ENCODE data around the gene NPY4R2.
"Not testable (repeated sequence)": the region's sequence is repeated elsewhere in the genome, so short reads cannot be mapped to it uniquely, and the experiment has no call there.

NPY4R2 gene

GRCh38 chr10:47943328-47943727 is 24.9 kb downstream of the NPY4R2 start:
- not testable (repeated sequence) for H3K4me1 ChIP-seq, H3K36me3 ChIP-seq, H3K27me3 ChIP-seq, H4K20me1 ChIP-seq, H3K4me3 ChIP-seq, H3K4me2 ChIP-seq, H3K9ac ChIP-seq, H3K27ac ChIP-seq
- peaks cover 0 to 16% (median 0%) of the 10 kb centered on the region in 11 experiments; a peak in 5 of 22 replicates for H3K9me3 ChIP-seq (replicated peaks in 1 of 11)

- not testable (repeated sequence) for H3K4me2 ChIP-seq
These were observed 29.0 kb downstream of the NPY4R2 start for GRCh38 chr10:47947424-47947823.

GRCh38 chr10:47957158-47957557 is 38.7 kb downstream of the NPY4R2 start:
- H3K9me3 ChIP-seq (replicated peaks in 1 of 11); H4K20me1 ChIP-seq; H3K4me3 ChIP-seq; H3K4me1 ChIP-seq; H3K36me3 ChIP-seq; H3K27me3 ChIP-seq; H3K4me2 ChIP-seq; H3K9ac ChIP-seq; H3K27ac ChIP-seq: not testable (repeated sequence)

More at GRCh38 chr10:47947424-47947823, 29.0 kb downstream of the NPY4R2 start:
- not testable (repeated sequence) for H3K4me1 ChIP-seq, H3K4me3 ChIP-seq, H3K36me3 ChIP-seq, H3K9ac ChIP-seq, H3K27me3 ChIP-seq, H4K20me1 ChIP-seq
- H3K27ac ChIP-seq: peak overlapping the region in 1 of 11 experiments; percentile 32; a peak in 2 of 22 replicates
- H3K9me3 ChIP-seq (replicated peaks in 1 of 11): peaks cover 0 to 16% (median 0%) of the 10 kb centered on the region in 11 experiments; a peak in 5 of 22 replicates

- not testable (repeated sequence) for H3K4me3 ChIP-seq; H3K9ac ChIP-seq; H3K27me3 ChIP-seq; H3K4me1 ChIP-seq; H3K4me2 ChIP-seq; H4K20me1 ChIP-seq; H3K36me3 ChIP-seq; H3K9me3 ChIP-seq (replicated peaks in 1 of 11); H3K27ac ChIP-seq
These were observed 41.2 kb downstream of the NPY4R2 start for GRCh38 chr10:47959677-47960076.

GRCh38 chr10:47960699-47961098 is 42.2 kb downstream of the NPY4R2 start:
- not testable (repeated sequence) for H3K36me3 ChIP-seq; H3K4me1 ChIP-seq; H3K27ac ChIP-seq; H4K20me1 ChIP-seq; H3K9ac ChIP-seq; H3K27me3 ChIP-seq; H3K4me2 ChIP-seq; H3K9me3 ChIP-seq (replicated peaks in 1 of 11); H3K4me3 ChIP-seq

GRCh38 chr10:47962785-47963184 is 44.3 kb downstream of the NPY4R2 start:
- not testable (repeated sequence) for H3K36me3 ChIP-seq; H3K27ac ChIP-seq; H3K9me3 ChIP-seq (replicated peaks in 1 of 11); H3K4me1 ChIP-seq; H3K27me3 ChIP-seq; H3K9ac ChIP-seq; H4K20me1 ChIP-seq; H3K4me2 ChIP-seq; H3K4me3 ChIP-seq

- H3K36me3 ChIP-seq, H4K20me1 ChIP-seq: not testable (repeated sequence)
These were observed 46.0 kb downstream of the NPY4R2 start for GRCh38 chr10:47964280-47965063.

GRCh38 chr10:47968988-47969387 is 50.5 kb downstream of the NPY4R2 start:
- not testable (repeated sequence) for H3K4me1 ChIP-seq; H3K27ac ChIP-seq; H3K4me2 ChIP-seq; H3K9me3 ChIP-seq (replicated peaks in 1 of 11); H4K20me1 ChIP-seq; H3K9ac ChIP-seq; H3K4me3 ChIP-seq; H3K27me3 ChIP-seq; H3K36me3 ChIP-seq

More at GRCh38 chr10:47964280-47965063, 46.0 kb downstream of the NPY4R2 start:
- H3K9ac ChIP-seq; H3K27ac ChIP-seq; H3K27me3 ChIP-seq; H3K4me2 ChIP-seq; H3K4me1 ChIP-seq; H3K4me3 ChIP-seq; H3K9me3 ChIP-seq (replicated peaks in 1 of 11): not testable (repeated sequence)

GRCh38 chr10:47970047-47970446 is 51.6 kb downstream of the NPY4R2 start:
- H3K4me2 ChIP-seq; H3K27me3 ChIP-seq; H3K4me3 ChIP-seq; H3K9me3 ChIP-seq (replicated peaks in 1 of 11); H4K20me1 ChIP-seq; H3K4me1 ChIP-seq; H3K9ac ChIP-seq; H3K27ac ChIP-seq; H3K36me3 ChIP-seq: not testable (repeated sequence)

- not testable (repeated sequence) for H3K9me3 ChIP-seq (replicated peaks in 1 of 11); H3K9ac ChIP-seq; H3K4me2 ChIP-seq; H4K20me1 ChIP-seq; H3K4me3 ChIP-seq; H3K27me3 ChIP-seq; H3K36me3 ChIP-seq; H3K4me1 ChIP-seq; H3K27ac ChIP-seq
These were observed 53.1 kb downstream of the NPY4R2 start for GRCh38 chr10:47971598-47971997.

- not testable (repeated sequence) for H4K20me1 ChIP-seq; H3K9ac ChIP-seq; H3K36me3 ChIP-seq; H3K4me2 ChIP-seq; H3K27ac ChIP-seq; H3K4me1 ChIP-seq; H3K9me3 ChIP-seq (replicated peaks in 1 of 11); H3K27me3 ChIP-seq; H3K4me3 ChIP-seq
These were observed 53.6 kb downstream of the NPY4R2 start for GRCh38 chr10:47972077-47972476.
